SK-N-SH treated with all-trans-retinoic acid at 6 μM for 48 hours (cell line): Measurements from ENCODE around the gene FBLN2.

Experiments
- ATAC-seq: fragments of 200-7000 bp; cut with Tn5 transposase; 3 replicates; pipeline ENCODE4 v1.9.1; 2020; ENCODE audit warnings: mild to moderate bottlenecking, moderate library complexity
- ARNTL ChIP-seq: fragments of 450-650 bp; formaldehyde crosslinking; IDR thresholded peaks from 2 replicates; pipeline ENCODE4 v1.5.0; 2020; ENCODE audit warnings: low read depth, mild to moderate bottlenecking, moderate library complexity, borderline replicate concordance
- BACH2 ChIP-seq: fragments of 250-450 bp; sonication (Bioruptor Pico); IDR thresholded peaks from 2 replicates; pipeline ENCODE4 v1.9.0; 2021; ENCODE audit warnings: mild to moderate bottlenecking, borderline replicate concordance
- CSDC2 ChIP-seq: fragments of 250-450 bp; sonication (Bioruptor Pico); IDR thresholded peaks from 2 replicates; pipeline ENCODE4 v1.5.0; 2020; ENCODE audit warnings: mild to moderate bottlenecking, moderate library complexity
- ESRRG ChIP-seq: fragments of 250-450 bp; sonication (Bioruptor Pico); IDR thresholded peaks from 2 replicates; pipeline ENCODE4 v1.6.1; 2021; ENCODE audit warnings: mild to moderate bottlenecking
- ISL1 ChIP-seq: fragments of 250-450 bp; sonication (Bioruptor Pico); IDR thresholded peaks from 2 replicates; pipeline ENCODE4 v2.1.2; 2022; ENCODE audit warnings: mild to moderate bottlenecking, moderate library complexity
- PPARA ChIP-seq: fragments of 250-450 bp; sonication (Bioruptor Pico); IDR thresholded peaks from 2 replicates; pipeline ENCODE4 v1.5.0; 2020; ENCODE audit warnings: mild to moderate bottlenecking, borderline replicate concordance
- RARB ChIP-seq: fragments of 250-450 bp; sonication (Bioruptor Pico); IDR thresholded peaks from 2 replicates; pipeline ENCODE4 v1.8.0; 2021; ENCODE audit warnings: mild to moderate bottlenecking, moderate library complexity
- SNAI2 ChIP-seq: fragments of 250-450 bp; sonication (Bioruptor Pico); IDR thresholded peaks from 2 replicates; pipeline ENCODE4 v1.5.0; 2020; ENCODE audit warnings: mild to moderate bottlenecking, moderate library complexity
- TCF4 ChIP-seq: fragments of 250-450 bp; sonication (Bioruptor Pico); IDR thresholded peaks from 2 replicates; pipeline ENCODE4 v1.8.0; 2021; ENCODE audit warnings: mild to moderate bottlenecking, moderate library complexity, borderline replicate concordance
- TOX ChIP-seq: fragments of 250-450 bp; sonication (Bioruptor Pico); IDR thresholded peaks from 2 replicates; pipeline ENCODE4 v1.8.0; 2021; ENCODE audit warnings: mild to moderate bottlenecking, moderate library complexity, borderline replicate concordance
- ZC3H10 ChIP-seq: fragments of 250-450 bp; sonication (Bioruptor Pico); IDR thresholded peaks from 2 replicates; pipeline ENCODE4 v1.5.1; 2021; ENCODE audit warnings: mild to moderate bottlenecking, moderate library complexity
- ZFP3 ChIP-seq: fragments of 250-450 bp; sonication (Bioruptor Pico); IDR thresholded peaks from 2 replicates; pipeline ENCODE4 v1.5.0; 2020; ENCODE audit warnings: mild to moderate bottlenecking, moderate library complexity
- ZFP30 ChIP-seq: fragments of 450-650 bp; formaldehyde crosslinking; IDR thresholded peaks from 2 replicates; pipeline ENCODE4 v1.5.0; 2022; ENCODE audit warnings: mild to moderate bottlenecking, moderate library complexity
- ZNF565 ChIP-seq: fragments of 450-650 bp; formaldehyde crosslinking; conservative IDR thresholded peaks from 2 replicates; pipeline ENCODE4 v1.5.0; 2020; ENCODE audit warnings: low read depth, mild to moderate bottlenecking, moderate library complexity
- ZNF70 ChIP-seq: fragments of 450-650 bp; formaldehyde crosslinking; IDR thresholded peaks from 2 replicates; pipeline ENCODE4 v1.5.0; 2020; ENCODE audit warnings: mild to moderate bottlenecking, moderate library complexity
- ZNF8 ChIP-seq: fragments of 450-650 bp; formaldehyde crosslinking; IDR thresholded peaks from 2 replicates; pipeline ENCODE4 v1.5.0; 2020; ENCODE audit warnings: mild to moderate bottlenecking, moderate library complexity
- TF ChIP-seq, protein P1 (sequence below): fragments of 250-450 bp; sonication (Bioruptor Pico); IDR thresholded peaks from 2 replicates; pipeline ENCODE4 v1.5.1; 2020; ENCODE audit warnings: low read depth, mild to moderate bottlenecking, moderate library complexity
- TF ChIP-seq, protein P2 (sequence below): fragments of 250-450 bp; sonication (Bioruptor Pico); IDR thresholded peaks from 2 replicates; pipeline ENCODE4 v1.8.0; 2020; ENCODE audit warnings: mild to moderate bottlenecking, moderate library complexity, borderline replicate concordance
- TF ChIP-seq, protein P3 (sequence below): fragments of 250-450 bp; sonication (Bioruptor Pico); IDR thresholded peaks from 2 replicates; pipeline ENCODE4 v1.5.1; 2021; ENCODE audit warnings: mild to moderate bottlenecking, moderate library complexity
- TF ChIP-seq, protein P4 (sequence below): fragments of 250-450 bp; sonication (Bioruptor Pico); IDR thresholded peaks from 2 replicates; pipeline ENCODE4 v1.5.0; 2020; ENCODE audit warnings: mild to moderate bottlenecking, moderate library complexity
- TF ChIP-seq, protein P5 (sequence below): fragments of 250-450 bp; sonication (Bioruptor Pico); IDR thresholded peaks from 2 replicates; pipeline ENCODE4 v1.8.0; 2021; ENCODE audit warnings: low read depth, mild to moderate bottlenecking, moderate library complexity, borderline replicate concordance

Gene FBLN2

DNA sequence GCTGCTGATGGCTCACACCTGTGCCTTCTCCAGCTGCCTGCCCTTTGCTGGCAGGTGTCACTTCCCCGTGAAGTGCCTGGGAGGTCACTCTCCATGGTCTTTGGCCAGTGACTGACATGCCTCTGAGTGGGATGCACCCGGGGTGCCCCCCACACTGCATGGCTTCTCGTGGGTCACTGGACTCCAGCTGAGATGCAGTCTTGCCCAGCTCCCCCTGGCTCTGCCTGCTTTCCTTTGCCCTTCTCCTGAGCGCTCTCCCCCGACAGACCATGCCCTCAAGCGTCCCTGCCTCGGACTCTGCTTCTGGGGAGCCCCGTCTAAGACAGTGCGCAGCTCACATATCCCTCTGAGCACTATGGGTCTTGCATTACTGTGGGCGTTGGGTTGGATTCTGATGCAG, 14.4 kb downstream of the FBLN2 start:
- TF ChIP-seq ZFP3 (CRISPR knock-in tag) (no peak), ESRRG (CRISPR knock-in tag) (no peak), ZC3H10 (CRISPR knock-in tag) (no peak), BACH2 (no peak), ISL1 (CRISPR knock-in tag) (no peak), ZNF8 (CRISPR knock-in tag) (no peak), RARB (CRISPR knock-in tag) (no peak)
- TF ChIP-seq, protein P1, sequence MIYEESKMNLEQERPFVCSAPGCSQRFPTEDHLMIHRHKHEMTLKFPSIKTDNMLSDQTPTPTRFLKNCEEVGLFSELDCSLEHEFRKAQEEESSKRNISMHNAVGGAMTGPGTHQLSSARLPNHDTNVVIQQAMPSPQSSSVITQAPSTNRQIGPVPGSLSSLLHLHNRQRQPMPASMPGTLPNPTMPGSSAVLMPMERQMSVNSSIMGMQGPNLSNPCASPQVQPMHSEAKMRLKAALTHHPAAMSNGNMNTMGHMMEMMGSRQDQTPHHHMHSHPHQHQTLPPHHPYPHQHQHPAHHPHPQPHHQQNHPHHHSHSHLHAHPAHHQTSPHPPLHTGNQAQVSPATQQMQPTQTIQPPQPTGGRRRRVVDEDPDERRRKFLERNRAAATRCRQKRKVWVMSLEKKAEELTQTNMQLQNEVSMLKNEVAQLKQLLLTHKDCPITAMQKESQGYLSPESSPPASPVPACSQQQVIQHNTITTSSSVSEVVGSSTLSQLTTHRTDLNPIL, result no peak
- TF ChIP-seq, protein P2, sequence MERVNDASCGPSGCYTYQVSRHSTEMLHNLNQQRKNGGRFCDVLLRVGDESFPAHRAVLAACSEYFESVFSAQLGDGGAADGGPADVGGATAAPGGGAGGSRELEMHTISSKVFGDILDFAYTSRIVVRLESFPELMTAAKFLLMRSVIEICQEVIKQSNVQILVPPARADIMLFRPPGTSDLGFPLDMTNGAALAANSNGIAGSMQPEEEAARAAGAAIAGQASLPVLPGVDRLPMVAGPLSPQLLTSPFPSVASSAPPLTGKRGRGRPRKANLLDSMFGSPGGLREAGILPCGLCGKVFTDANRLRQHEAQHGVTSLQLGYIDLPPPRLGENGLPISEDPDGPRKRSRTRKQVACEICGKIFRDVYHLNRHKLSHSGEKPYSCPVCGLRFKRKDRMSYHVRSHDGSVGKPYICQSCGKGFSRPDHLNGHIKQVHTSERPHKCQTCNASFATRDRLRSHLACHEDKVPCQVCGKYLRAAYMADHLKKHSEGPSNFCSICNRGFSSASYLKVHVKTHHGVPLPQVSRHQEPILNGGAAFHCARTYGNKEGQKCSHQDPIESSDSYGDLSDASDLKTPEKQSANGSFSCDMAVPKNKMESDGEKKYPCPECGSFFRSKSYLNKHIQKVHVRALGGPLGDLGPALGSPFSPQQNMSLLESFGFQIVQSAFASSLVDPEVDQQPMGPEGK, result no peak
- TF ChIP-seq, protein P3, sequence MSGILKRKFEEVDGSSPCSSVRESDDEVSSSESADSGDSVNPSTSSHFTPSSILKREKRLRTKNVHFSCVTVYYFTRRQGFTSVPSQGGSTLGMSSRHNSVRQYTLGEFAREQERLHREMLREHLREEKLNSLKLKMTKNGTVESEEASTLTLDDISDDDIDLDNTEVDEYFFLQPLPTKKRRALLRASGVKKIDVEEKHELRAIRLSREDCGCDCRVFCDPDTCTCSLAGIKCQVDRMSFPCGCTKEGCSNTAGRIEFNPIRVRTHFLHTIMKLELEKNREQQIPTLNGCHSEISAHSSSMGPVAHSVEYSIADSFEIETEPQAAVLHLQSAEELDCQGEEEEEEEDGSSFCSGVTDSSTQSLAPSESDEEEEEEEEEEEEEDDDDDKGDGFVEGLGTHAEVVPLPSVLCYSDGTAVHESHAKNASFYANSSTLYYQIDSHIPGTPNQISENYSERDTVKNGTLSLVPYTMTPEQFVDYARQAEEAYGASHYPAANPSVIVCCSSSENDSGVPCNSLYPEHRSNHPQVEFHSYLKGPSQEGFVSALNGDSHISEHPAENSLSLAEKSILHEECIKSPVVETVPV (CRISPR knock-in tag), result no peak
- ATAC-seq, result no peak

DNA sequence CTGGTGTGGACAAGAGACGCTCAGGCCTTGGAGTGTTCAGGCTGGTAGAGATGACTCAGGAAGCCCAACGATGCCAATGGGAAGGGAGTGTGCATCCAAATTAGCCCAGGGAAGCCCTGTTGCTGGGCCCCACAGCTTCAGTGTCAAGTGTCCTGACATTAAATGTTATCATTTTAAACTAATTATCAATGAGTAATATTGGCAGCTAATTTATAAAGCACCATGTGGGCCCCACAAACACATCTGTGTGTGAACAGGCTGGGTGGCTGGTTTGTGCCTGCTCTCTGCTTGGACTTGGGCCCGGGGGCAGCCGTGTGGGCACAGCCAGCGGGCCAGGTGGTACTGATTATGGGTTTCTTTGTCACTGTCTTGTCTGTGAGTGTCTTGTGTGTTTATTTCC, 15.0 kb downstream of the FBLN2 start:
- peak; percentile 35; the same call in 1 of the 3 replicates for ATAC-seq
- TF ChIP-seq, protein P4, sequence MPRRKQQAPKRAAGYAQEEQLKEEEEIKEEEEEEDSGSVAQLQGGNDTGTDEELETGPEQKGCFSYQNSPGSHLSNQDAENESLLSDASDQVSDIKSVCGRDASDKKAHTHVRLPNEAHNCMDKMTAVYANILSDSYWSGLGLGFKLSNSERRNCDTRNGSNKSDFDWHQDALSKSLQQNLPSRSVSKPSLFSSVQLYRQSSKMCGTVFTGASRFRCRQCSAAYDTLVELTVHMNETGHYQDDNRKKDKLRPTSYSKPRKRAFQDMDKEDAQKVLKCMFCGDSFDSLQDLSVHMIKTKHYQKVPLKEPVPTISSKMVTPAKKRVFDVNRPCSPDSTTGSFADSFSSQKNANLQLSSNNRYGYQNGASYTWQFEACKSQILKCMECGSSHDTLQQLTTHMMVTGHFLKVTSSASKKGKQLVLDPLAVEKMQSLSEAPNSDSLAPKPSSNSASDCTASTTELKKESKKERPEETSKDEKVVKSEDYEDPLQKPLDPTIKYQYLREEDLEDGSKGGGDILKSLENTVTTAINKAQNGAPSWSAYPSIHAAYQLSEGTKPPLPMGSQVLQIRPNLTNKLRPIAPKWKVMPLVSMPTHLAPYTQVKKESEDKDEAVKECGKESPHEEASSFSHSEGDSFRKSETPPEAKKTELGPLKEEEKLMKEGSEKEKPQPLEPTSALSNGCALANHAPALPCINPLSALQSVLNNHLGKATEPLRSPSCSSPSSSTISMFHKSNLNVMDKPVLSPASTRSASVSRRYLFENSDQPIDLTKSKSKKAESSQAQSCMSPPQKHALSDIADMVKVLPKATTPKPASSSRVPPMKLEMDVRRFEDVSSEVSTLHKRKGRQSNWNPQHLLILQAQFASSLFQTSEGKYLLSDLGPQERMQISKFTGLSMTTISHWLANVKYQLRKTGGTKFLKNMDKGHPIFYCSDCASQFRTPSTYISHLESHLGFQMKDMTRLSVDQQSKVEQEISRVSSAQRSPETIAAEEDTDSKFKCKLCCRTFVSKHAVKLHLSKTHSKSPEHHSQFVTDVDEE, result peak; percentile 67; the same call in 1 of the 2 replicates
- peak; percentile 84 for TF ChIP-seq TCF4 (CRISPR knock-in tag)
- TF ChIP-seq CSDC2 (CRISPR knock-in tag), result no peak
- no peak for TF ChIP-seq SNAI2
- TF ChIP-seq, all 23 proteins: peak for 2

DNA sequence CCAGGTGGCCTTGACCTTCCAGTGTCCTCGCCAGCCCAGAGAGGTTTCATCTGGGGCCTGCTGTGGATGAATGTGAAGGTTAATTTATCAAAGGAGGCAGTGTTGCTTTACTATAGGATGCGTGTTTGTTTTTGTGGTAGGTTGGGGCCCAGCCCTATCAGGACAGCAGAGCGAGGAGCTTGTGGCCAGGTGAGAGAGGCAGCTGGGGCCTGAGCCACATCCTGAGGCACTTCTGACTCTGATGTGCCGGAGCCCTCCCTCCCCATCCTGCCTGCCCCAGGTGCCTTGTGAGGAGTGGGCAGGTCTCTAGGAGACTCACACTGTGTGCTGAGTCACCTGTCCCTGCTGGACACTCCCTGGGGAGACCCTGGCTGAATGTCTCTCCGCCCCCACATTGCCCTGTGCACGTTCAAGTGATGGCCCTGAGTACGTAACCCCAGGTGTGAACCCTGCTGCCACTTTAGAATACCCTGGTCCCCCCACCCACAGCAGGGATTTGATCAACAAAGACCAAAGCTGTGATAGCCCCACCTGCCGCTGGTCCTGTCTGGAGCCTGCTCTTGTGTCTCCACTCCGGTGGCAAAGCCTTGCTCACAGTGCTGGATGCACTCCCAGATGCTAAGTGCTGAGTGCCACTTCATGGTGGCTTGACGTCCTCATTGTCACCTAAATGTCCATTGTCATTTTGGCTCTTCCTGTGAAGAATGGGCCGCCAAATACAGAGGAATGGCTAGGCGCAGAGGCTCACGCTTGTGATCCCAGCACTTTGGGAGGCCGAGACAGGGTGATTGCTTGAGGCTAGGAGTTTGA, 16.0 kb downstream of the FBLN2 start:
- ATAC-seq, result no peak
- TF ChIP-seq ZNF565 (CRISPR knock-in tag) (no peak), ARNTL (CRISPR knock-in tag) (no peak), BACH2 (no peak), ZC3H10 (CRISPR knock-in tag) (no peak), SNAI2 (no peak), ESRRG (CRISPR knock-in tag) (no peak), CSDC2 (CRISPR knock-in tag) (no peak), ZFP3 (CRISPR knock-in tag) (no peak), ZNF70 (CRISPR knock-in tag) (no peak), RARB (CRISPR knock-in tag) (no peak), TCF4 (CRISPR knock-in tag) (no peak), ZFP30 (CRISPR knock-in tag) (no peak), TOX (CRISPR knock-in tag) (no peak), PPARA (CRISPR knock-in tag) (no peak)
- TF ChIP-seq, protein P2, result no peak
- TF ChIP-seq, protein P5, sequence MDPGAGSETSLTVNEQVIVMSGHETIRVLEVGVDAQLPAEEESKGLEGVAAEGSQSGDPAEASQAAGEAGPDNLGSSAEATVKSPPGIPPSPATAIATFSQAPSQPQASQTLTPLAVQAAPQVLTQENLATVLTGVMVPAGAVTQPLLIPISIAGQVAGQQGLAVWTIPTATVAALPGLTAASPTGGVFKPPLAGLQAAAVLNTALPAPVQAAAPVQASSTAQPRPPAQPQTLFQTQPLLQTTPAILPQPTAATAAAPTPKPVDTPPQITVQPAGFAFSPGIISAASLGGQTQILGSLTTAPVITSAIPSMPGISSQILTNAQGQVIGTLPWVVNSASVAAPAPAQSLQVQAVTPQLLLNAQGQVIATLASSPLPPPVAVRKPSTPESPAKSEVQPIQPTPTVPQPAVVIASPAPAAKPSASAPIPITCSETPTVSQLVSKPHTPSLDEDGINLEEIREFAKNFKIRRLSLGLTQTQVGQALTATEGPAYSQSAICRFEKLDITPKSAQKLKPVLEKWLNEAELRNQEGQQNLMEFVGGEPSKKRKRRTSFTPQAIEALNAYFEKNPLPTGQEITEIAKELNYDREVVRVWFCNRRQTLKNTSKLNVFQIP, result no peak
- TF ChIP-seq, protein P1, result no peak
- TF ChIP-seq, protein P4, result no peak
